CD14-positive monocyte (primary cell): Measurements from ENCODE around the gene C22orf39. TPM values are rescaled to one million over a fixed set of nuclear protein-coding genes. Genes with fewer than 3 reads are reported as not detected.

Source experiments
- DNase-seq, 3 donors: peaks; one replicate each; pipeline ENCODE4 v3.0.0-alpha.2; 2011 to 2022
- H2AFZ ChIP-seq: 2 replicates; pipeline ENCODE4 v1.6.0; 2012; ENCODE audit warnings: mild to moderate bottlenecking, low read depth, low read length, inconsistent platforms; ENCODE audit not compliant: insufficient read depth, poor library complexity, severe bottlenecking
- H3K27ac ChIP-seq, 2 donors: 1 replicate in 1 of 2; 2 replicates in 1 of 2; pipeline ENCODE4 v1.5.1; 2012 to 2013; ENCODE audit warnings: low read length in 2 of 2, control low read depth in 1 of 2, inconsistent platforms in 1 of 2, low read depth in 1 of 2, mild to moderate bottlenecking in 1 of 2
- H3K27me3 ChIP-seq, 2 donors: one replicate each; pipeline versions ENCODE4 v1.6.0 to v1.6.1; 2011 to 2013; ENCODE audit warnings: low read length in 2 of 2; ENCODE audit not compliant: control insufficient read depth in 2 of 2, insufficient read depth in 2 of 2
- H3K36me3 ChIP-seq, 2 donors: replicated peaks in 1 of 2; 1 replicate in 1 of 2; 2 replicates in 1 of 2; pipeline versions ENCODE4 v1.5.1 to v1.6.1; 2012 to 2013; ENCODE audit warnings: low read length in 2 of 2, control low read depth in 1 of 2, inconsistent platforms in 1 of 2, mild to moderate bottlenecking in 1 of 2; ENCODE audit not compliant: insufficient read depth in 2 of 2, control insufficient read depth in 1 of 2
- H3K4me1 ChIP-seq, 2 donors: 1 replicate in 1 of 2; 2 replicates in 1 of 2; pipeline versions ENCODE4 v1.5.1 to v1.6.1; 2012 to 2013; ENCODE audit warnings: low read length in 2 of 2, control low read depth in 1 of 2, inconsistent platforms in 1 of 2, mild to moderate bottlenecking in 1 of 2, moderate library complexity in 1 of 2; ENCODE audit not compliant: insufficient read depth in 2 of 2, control insufficient read depth in 1 of 2
- H3K4me2 ChIP-seq: replicated peaks from 2 replicates; pipeline ENCODE3; 2012; ENCODE audit warnings: low read length, moderate library complexity, mild to moderate bottlenecking; ENCODE audit not compliant: poor library complexity, severe bottlenecking; ENCODE audit errors: extremely low read depth
- H3K4me3 ChIP-seq, 3 experiments: fragments of 200-600 bp in 1 of 3; sonication (generic) in 1 of 3; replicated peaks in 1 of 3; 1 replicate in 2 of 3; 2 replicates in 1 of 3; pipeline ENCODE4 v1.5.1; 2011 to 2013; ENCODE audit warnings: low read length in 3 of 3, mild to moderate bottlenecking in 3 of 3, control low read depth in 2 of 3, low read depth in 2 of 3, inconsistent platforms in 1 of 3, moderate library complexity in 1 of 3
- H3K79me2 ChIP-seq: 2 replicates; pipeline ENCODE4 v1.6.0; 2012; ENCODE audit warnings: mild to moderate bottlenecking, control low read depth, inconsistent platforms, low read length, moderate library complexity; ENCODE audit not compliant: insufficient read depth
- H3K9ac ChIP-seq: 2 replicates; pipeline ENCODE4 v1.6.0; 2017; ENCODE audit warnings: low read length, mild to moderate bottlenecking; ENCODE audit not compliant: insufficient read depth, poor library complexity, severe bottlenecking
- H3K9me3 ChIP-seq, 2 donors: replicated peaks in 1 of 2; 1 replicate in 1 of 2; 2 replicates in 1 of 2; pipeline versions ENCODE4 v1.5.1 to v1.6.1; 2012 to 2013; ENCODE audit warnings: low read length in 2 of 2, control low read depth in 1 of 2; ENCODE audit not compliant: control insufficient read depth in 1 of 2, insufficient read depth in 1 of 2
- H4K20me1 ChIP-seq: 2 replicates; pipeline ENCODE4 v1.6.0; 2012; ENCODE audit warnings: mild to moderate bottlenecking, low read length, control low read depth, moderate library complexity; ENCODE audit not compliant: insufficient read depth
- H3K27ac Mint-ChIP-seq, 7 donors: one replicate each; pipeline ENCODE4 v1.8.0; 2020; ENCODE audit warnings: mild to moderate bottlenecking in 7 of 7, mixed read lengths in 7 of 7, moderate library complexity in 6 of 7, inconsistent platforms in 2 of 7
- H3K27me3 Mint-ChIP-seq, 3 donors: one replicate each; pipeline ENCODE4 v1.8.0; 2021 to 2022; ENCODE audit warnings: low read depth in 3 of 3, mild to moderate bottlenecking in 3 of 3, mixed read lengths in 3 of 3, moderate library complexity in 3 of 3, inconsistent platforms in 1 of 3
- H3K36me3 Mint-ChIP-seq, 2 donors: one replicate each; pipeline ENCODE4 v1.8.0; 2020; ENCODE audit warnings: mixed read lengths in 2 of 2, inconsistent platforms in 1 of 2, mild to moderate bottlenecking in 1 of 2
- H3K4me1 Mint-ChIP-seq: one replicate; pipeline ENCODE4 v1.8.0; 2020; ENCODE audit warnings: mild to moderate bottlenecking, mixed read lengths
- H3K4me3 Mint-ChIP-seq, 2 donors: one replicate each; pipeline ENCODE4 v1.8.0; 2020; ENCODE audit warnings: mild to moderate bottlenecking in 2 of 2, mixed read lengths in 2 of 2, moderate library complexity in 1 of 2
- H3K9me3 Mint-ChIP-seq, 7 donors: one replicate each; pipeline ENCODE4 v1.8.0; 2020 to 2022; ENCODE audit warnings: mixed read lengths in 7 of 7, mild to moderate bottlenecking in 6 of 7, moderate library complexity in 6 of 7, inconsistent platforms in 2 of 7
- CTCF ChIP-seq: fragments of 200-600 bp; IDR thresholded peaks from one replicate; pipeline ENCODE4 v1.8.0; 2022; ENCODE audit warnings: antibody characterized with exemption, mild to moderate bottlenecking
- WGBS: methylation state at CpG from one replicate; pipeline ENCODE4 v1.1.5; 2013; ENCODE audit warnings: missing lambda C conversion rate; ENCODE audit not compliant: insufficient coverage; 5-methylcytosine and 5-hydroxymethylcytosine counted together
- intact Hi-C, 2 donors: fragments of 100-400 bp; cut with micrococcal nuclease; formaldehyde crosslinking; loops; one replicate each; pipeline versions ENCODE4 v1.15.0 to v1.15.1; 2023
- polyA plus RNA-seq, 3 donors: library from polyadenylated mRNA; depleted of rRNA in 1 of 3; unstranded in 2 of 3; stranded (reverse) in 1 of 3; fragments of 300-500 nt in 2 of 3; fragments of >200 nt in 1 of 3; fragmentation: Illumina TruSeq in 2 of 3; gene quantifications; 1 replicate in 2 of 3; 2 replicates in 1 of 3; pipeline ENCODE4 v1.2.3, GENCODE V29; 2012 to 2021

Gene C22orf39
- polyA plus RNA-seq, 3 donors = 21.2 to 40.3 (median 38.4) TPM

GRCh38 chr22:19398652-19399051, 48.9 kb downstream of the C22orf39 start:
- Mint-ChIP-seq H3K9me3 (no peaks in the 10 kb centered on the region), H3K27me3 (peaks cover 0 to 2% (median 0%) of the 10 kb centered on the region in 3 donors), H3K36me3 (peaks cover 80 to 92% of the 10 kb centered on the region in 2 donors), H3K27ac (peak overlapping the region in 1 of 7 donors; percentile 32), H3K4me1 (no peaks in the 10 kb centered on the region), H3K4me3 (no peak overlapping the region)
- no peak for TF ChIP-seq CTCF
- no CpG with 5 or more reads among the region's 2 CpGs for WGBS
- Histone ChIP-seq H3K4me2 (no peak overlapping the region), H3K27me3 (no peaks in the 10 kb centered on the region), H3K9me3 (no peaks in the 10 kb centered on the region), H3K4me1 (no peaks in the 10 kb centered on the region), H3K9ac (no peak overlapping the region), H3K27ac (no peak overlapping the region), H3K36me3 (peaks cover 75 to 99% of the 10 kb centered on the region in 2 donors), H3K79me2 (no peaks in the 10 kb centered on the region), H3K4me3 (no peak overlapping the region), H2AFZ (no peak overlapping the region), H4K20me1 (no peaks in the 10 kb centered on the region)
- intact Hi-C loops = no loop called here
- DNase-seq = no peak

GRCh38 chr22:19398206-19398605, 49.3 kb downstream of the C22orf39 start:
- Mint-ChIP-seq H3K9me3 (no peaks in the 10 kb centered on the region), H3K36me3 (peaks cover 84 to 94% of the 10 kb centered on the region in 2 donors), H3K27me3 (peaks cover 0 to 2% (median 0%) of the 10 kb centered on the region in 3 donors), H3K4me3 (no peak overlapping the region), H3K27ac (peak overlapping the region in 1 of 7 donors; percentile 32), H3K4me1 (no peaks in the 10 kb centered on the region)
- no peak for DNase-seq
- 87% methylated on average over 6 of the region's 6 CpGs for WGBS
- TF ChIP-seq CTCF = no peak
- Histone ChIP-seq H3K4me2 (no peak overlapping the region), H3K27me3 (no peaks in the 10 kb centered on the region), H3K36me3 (peaks cover 78 to 100% of the 10 kb centered on the region in 2 donors), H3K4me1 (no peaks in the 10 kb centered on the region), H3K4me3 (no peak overlapping the region), H3K9me3 (no peaks in the 10 kb centered on the region), H2AFZ (no peak overlapping the region), H3K9ac (no peak overlapping the region), H4K20me1 (no peaks in the 10 kb centered on the region), H3K79me2 (no peaks in the 10 kb centered on the region), H3K27ac (no peak overlapping the region)
- intact Hi-C loops = no loop called here
